HCT116 (cell line): ENCODE results near the gene IQGAP3.

Experiments
- ELF1 ChIP-seq: IDR thresholded peaks from 2 replicates; pipeline ENCODE4 v1.6.1; 2012; ENCODE audit warnings: low read depth, borderline replicate concordance
- EZH2phosphoT487 ChIP-seq: fragments of 200-600 bp; IDR thresholded peaks from 2 replicates; pipeline ENCODE4 v1.6.1; 2018; ENCODE audit warnings: antibody characterized with exemption, borderline replicate concordance
- ZBTB33 ChIP-seq: IDR thresholded peaks from 2 replicates; pipeline ENCODE4 v1.6.1; 2011; ENCODE audit warnings: mild to moderate bottlenecking, low read length, moderate library complexity; ENCODE audit not compliant: insufficient replicate concordance; ENCODE audit errors: extremely low read depth
- TF ChIP-seq, protein P1 (sequence below), 3 experiments: fragments of 200-600 bp in 1 of 3; sonication (generic) in 1 of 3; IDR thresholded peaks in 2 of 3; conservative IDR thresholded peaks in 1 of 3; 2 replicates each; pipeline ENCODE4 v1.5.1; 2012 to 2017; ENCODE audit warnings: low read depth in 2 of 3, low read length in 2 of 3, antibody characterized with exemption in 1 of 3, borderline replicate concordance in 1 of 3, control low read depth in 1 of 3, mild to moderate bottlenecking in 1 of 3, mixed read lengths in 1 of 3, mixed run types in 1 of 3, moderate library complexity in 1 of 3; ENCODE audit not compliant: insufficient read depth in 1 of 3

GRCh38 chr1:156492591-156493080 is 79.7 kb downstream of the IQGAP3 start:
- TF ChIP-seq, protein P1, sequence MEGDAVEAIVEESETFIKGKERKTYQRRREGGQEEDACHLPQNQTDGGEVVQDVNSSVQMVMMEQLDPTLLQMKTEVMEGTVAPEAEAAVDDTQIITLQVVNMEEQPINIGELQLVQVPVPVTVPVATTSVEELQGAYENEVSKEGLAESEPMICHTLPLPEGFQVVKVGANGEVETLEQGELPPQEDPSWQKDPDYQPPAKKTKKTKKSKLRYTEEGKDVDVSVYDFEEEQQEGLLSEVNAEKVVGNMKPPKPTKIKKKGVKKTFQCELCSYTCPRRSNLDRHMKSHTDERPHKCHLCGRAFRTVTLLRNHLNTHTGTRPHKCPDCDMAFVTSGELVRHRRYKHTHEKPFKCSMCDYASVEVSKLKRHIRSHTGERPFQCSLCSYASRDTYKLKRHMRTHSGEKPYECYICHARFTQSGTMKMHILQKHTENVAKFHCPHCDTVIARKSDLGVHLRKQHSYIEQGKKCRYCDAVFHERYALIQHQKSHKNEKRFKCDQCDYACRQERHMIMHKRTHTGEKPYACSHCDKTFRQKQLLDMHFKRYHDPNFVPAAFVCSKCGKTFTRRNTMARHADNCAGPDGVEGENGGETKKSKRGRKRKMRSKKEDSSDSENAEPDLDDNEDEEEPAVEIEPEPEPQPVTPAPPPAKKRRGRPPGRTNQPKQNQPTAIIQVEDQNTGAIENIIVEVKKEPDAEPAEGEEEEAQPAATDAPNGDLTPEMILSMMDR (IDR thresholded peaks at IDR 0.05 in 2 of 3, conservative IDR thresholded peaks at IDR 0.05 in 1 of 3; ENCODE audit: borderline replicate concordance in 1 of 3, insufficient read depth in 1 of 3, low read depth in 2 of 3, low read length in 2 of 3), result no peak
- TF ChIP-seq EZH2phosphoT487 (no peak), ELF1 (no peak), ZBTB33 (no peak)
